ENCODE results near the gene COX4I1.

Gene COX4I1

GRCh38 chr16:85856079-85856478 lies 56.6 kb downstream of the COX4I1 start:
- DNase-seq (ENCODE audit: extremely low spot score) = no peak
- no peak for TF ChIP-seq BHLHE40 (IDR thresholded peaks at IDR 0.05; ENCODE audit: borderline replicate concordance)
- no peak for TF ChIP-seq FOXA1 (IDR thresholded peaks at IDR 0.05)
- no peak for TF ChIP-seq L3MBTL2 (conservative IDR thresholded peaks at IDR 0.05)
- CTCF ChIA-PET = interaction anchor here (0.6 kb wide), 1 partner anchor 127 kb away, joined by 4 read pairs; no protein-coding TSS in a partner anchor
- POLR2A ChIA-PET = no interaction called here

GRCh38 chr16:85856585-85856984 lies 57.1 kb downstream of the COX4I1 start:
- DNase-seq (ENCODE audit: extremely low spot score) = no peak
- CTCF ChIA-PET = no interaction called here
- TF ChIP-seq FOXM1 (IDR thresholded peaks at IDR 0.05; ENCODE audit: borderline replicate concordance) (no peak), HDGF (IDR thresholded peaks at IDR 0.05; ENCODE audit: borderline replicate concordance) (no peak), SP1 (IDR thresholded peaks at IDR 0.05) (no peak), BHLHE40 (IDR thresholded peaks at IDR 0.05; ENCODE audit: borderline replicate concordance) (no peak), ARNT (IDR thresholded peaks at IDR 0.05) (no peak), FOXK2 (IDR thresholded peaks at IDR 0.05) (no peak), ELF4 (IDR thresholded peaks at IDR 0.05) (no peak), NFRKB (IDR thresholded peaks at IDR 0.05) (no peak), TARDBP (IDR thresholded peaks at IDR 0.05) (no peak), ZNF384 (IDR thresholded peaks at IDR 0.05) (no peak), PKNOX1 (IDR thresholded peaks at IDR 0.05) (no peak), FOXA1 (IDR thresholded peaks at IDR 0.05) (no peak), L3MBTL2 (conservative IDR thresholded peaks at IDR 0.05) (no peak), CTBP1 (IDR thresholded peaks at IDR 0.05; ENCODE audit: borderline replicate concordance) (no peak), SUZ12 (IDR thresholded peaks at IDR 0.05) (no peak), LEF1 (IDR thresholded peaks at IDR 0.05; ENCODE audit: borderline replicate concordance) (no peak)

More at GRCh38 chr16:85856585-85856984, 57.1 kb downstream of the COX4I1 start:
- POLR2A ChIA-PET = no interaction called here

Measured in HEK293T (cell line).